ENCODE measurements around the gene HABP2. TPM values are rescaled to one million over a fixed set of nuclear protein-coding genes. Genes with fewer than 3 reads are reported as not detected.

Gene HABP2
- total RNA-seq, 4 donors from 2014 or later = under 0.01 to 0.09 TPM; not detected in 2

DNA sequence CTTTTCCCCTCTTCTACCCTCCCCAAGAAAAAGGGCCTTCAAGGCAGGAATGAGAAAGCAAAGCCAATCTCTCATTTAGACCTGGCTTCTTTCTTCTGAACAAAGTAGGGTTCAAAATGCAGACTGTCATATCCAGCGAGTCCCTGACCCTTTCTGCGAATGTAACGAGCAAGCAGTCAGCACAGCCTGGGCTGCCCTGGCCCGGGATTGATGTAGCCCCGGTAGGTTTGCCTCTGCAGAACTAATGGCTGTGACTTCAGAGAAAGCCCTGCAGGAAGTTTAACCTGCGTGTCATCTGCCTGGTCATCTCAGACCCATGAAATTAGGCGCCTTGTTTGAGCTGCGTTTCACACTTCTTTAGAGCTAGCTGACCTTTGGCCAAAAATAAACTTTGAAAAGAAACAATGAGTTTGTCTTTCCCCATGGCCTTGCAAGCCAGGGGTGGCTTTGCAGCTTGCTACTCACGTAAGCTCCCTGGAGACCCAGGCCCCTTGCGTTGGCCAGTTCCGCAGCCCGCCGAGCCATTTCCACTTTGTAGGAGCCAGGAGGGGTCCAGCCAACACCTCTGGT lies 36.4 kb downstream of the HABP2 start:
- Histone ChIP-seq H3K36me3 (no peaks in the 10 kb centered on the region), H3K9me3 (no peaks in the 10 kb centered on the region), H3K27me3 (peaks cover 0 to 3% (median 0%) of the 10 kb centered on the region in 4 donors), H3K4me1 (no peaks in the 10 kb centered on the region), H3K27ac (no peak overlapping the region), H3K4me3 (no peak overlapping the region)
- intact Hi-C loops (cut with DNase I) = no loop called here
- no peak for TF ChIP-seq POLR2A (IDR thresholded peaks at IDR 0.05)
- TF ChIP-seq, protein P1, sequence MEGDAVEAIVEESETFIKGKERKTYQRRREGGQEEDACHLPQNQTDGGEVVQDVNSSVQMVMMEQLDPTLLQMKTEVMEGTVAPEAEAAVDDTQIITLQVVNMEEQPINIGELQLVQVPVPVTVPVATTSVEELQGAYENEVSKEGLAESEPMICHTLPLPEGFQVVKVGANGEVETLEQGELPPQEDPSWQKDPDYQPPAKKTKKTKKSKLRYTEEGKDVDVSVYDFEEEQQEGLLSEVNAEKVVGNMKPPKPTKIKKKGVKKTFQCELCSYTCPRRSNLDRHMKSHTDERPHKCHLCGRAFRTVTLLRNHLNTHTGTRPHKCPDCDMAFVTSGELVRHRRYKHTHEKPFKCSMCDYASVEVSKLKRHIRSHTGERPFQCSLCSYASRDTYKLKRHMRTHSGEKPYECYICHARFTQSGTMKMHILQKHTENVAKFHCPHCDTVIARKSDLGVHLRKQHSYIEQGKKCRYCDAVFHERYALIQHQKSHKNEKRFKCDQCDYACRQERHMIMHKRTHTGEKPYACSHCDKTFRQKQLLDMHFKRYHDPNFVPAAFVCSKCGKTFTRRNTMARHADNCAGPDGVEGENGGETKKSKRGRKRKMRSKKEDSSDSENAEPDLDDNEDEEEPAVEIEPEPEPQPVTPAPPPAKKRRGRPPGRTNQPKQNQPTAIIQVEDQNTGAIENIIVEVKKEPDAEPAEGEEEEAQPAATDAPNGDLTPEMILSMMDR (IDR thresholded peaks at IDR 0.05) = no peak
- DNase-seq = no peak
- 86 to 92% methylated on average over 5 to 13 of the region's 13 CpGs for WGBS, 2 donors

DNA sequence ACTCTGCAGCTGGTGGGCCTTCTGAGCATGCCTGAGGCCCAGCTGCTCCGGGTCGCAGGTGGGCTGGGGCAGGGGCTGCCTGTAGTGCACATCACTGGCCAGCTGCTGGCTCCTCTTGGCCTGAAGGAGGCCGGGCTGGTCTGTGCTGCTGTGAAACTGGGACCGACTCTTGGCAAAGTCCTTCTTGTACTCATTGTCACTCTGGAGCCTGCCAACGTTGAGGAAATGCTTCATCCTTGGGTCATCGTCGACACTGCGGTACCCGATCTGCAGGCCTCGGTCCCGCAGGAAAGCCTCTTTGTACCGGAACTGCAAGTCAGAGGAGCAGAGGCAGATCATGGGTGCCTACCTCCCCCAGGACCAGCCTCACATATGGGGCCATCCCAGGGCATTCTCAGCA lies 37.7 kb downstream of the HABP2 start:
- intact Hi-C loops (cut with DNase I) = no loop called here
- TF ChIP-seq, protein P1 (IDR thresholded peaks at IDR 0.05) = no peak
- no peak for TF ChIP-seq POLR2A (IDR thresholded peaks at IDR 0.05)
- no peak for DNase-seq

GRCh38 chr10:113592380-113592779 lies 39.5 kb downstream of the HABP2 start:
- Histone ChIP-seq H3K9me3 (no peaks in the 10 kb centered on the region), H3K4me1 (no peaks in the 10 kb centered on the region), H3K4me3 (no peak overlapping the region), H3K36me3 (no peaks in the 10 kb centered on the region), H3K27ac (no peak overlapping the region), H3K27me3 (peaks cover 0 to 8% (median 0%) of the 10 kb centered on the region in 4 donors)
- no peak for TF ChIP-seq POLR2A (IDR thresholded peaks at IDR 0.05)
- TF ChIP-seq, protein P1 (IDR thresholded peaks at IDR 0.05) = no peak
- no peak for DNase-seq
- intact Hi-C loops (cut with DNase I) = no loop called here
- WGBS, 2 donors = 80 to 82% methylated on average over 6 to 7 of the region's 8 CpGs

More for the DNA sequence above, 37.7 kb downstream of the HABP2 start:
- 78 to 87% methylated on average over 4 to 12 of the region's 12 CpGs for WGBS, 2 donors
- H3K27me3 ChIP-seq = peaks cover 0 to 8% (median 0%) of the 10 kb centered on the region in 4 donors
- no peaks in the 10 kb centered on the region for H3K4me1 ChIP-seq
- no peaks in the 10 kb centered on the region for H3K9me3 ChIP-seq
- no peaks in the 10 kb centered on the region for H3K36me3 ChIP-seq
- no peak overlapping the region for H3K27ac ChIP-seq
- H3K4me3 ChIP-seq = no peak overlapping the region

- Histone ChIP-seq H3K27ac (no peak overlapping the region), H3K27me3 (peaks cover 0 to 17% (median 0%) of the 10 kb centered on the region in 4 donors), H3K4me3 (no peak overlapping the region), H3K36me3 (no peaks in the 10 kb centered on the region), H3K9me3 (no peaks in the 10 kb centered on the region), H3K4me1 (no peaks in the 10 kb centered on the region)
- intact Hi-C loops (cut with DNase I) = no loop called here
- TF ChIP-seq, protein P1 (IDR thresholded peaks at IDR 0.05) = no peak
- WGBS, 2 donors = 62 to 68% methylated on average over 6 of the region's 13 CpGs
- DNase-seq = no peak
Measured at GRCh38 chr10:113594652-113595051, 41.8 kb downstream of the HABP2 start.

DNA sequence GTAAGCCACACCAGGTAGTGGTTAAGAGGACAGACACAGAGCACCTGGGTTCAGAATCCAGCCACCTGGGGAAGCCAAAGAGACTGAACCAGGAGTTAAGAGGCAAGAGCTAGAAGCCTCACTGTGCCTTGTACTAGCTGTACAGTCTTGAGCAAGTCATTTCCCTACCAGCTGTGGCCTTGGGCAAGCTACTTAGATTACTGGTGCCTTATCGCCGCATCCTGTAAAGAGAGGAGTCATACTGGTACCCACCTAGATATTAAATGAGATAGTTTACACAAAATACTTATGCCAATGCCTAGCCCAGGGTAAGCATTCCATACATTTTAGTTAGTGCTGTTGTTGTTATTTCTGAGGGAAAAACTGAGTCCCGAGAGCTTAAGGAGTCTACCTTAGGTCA lies 47.7 kb downstream of the HABP2 start:
- no peaks in the 10 kb centered on the region for H3K9me3 ChIP-seq
- H3K4me3 ChIP-seq = no peak overlapping the region
- no peak for TF ChIP-seq POLR2A (IDR thresholded peaks at IDR 0.05)
- TF ChIP-seq, protein P1 (IDR thresholded peaks at IDR 0.05) = no peak
- no peaks in the 10 kb centered on the region for H3K36me3 ChIP-seq
- H3K4me1 ChIP-seq = no peaks in the 10 kb centered on the region
- WGBS, 2 donors = 53 to 95% methylated on average over 2 to 3 of the region's 3 CpGs
- intact Hi-C loops (cut with DNase I) = no loop called here
- H3K27ac ChIP-seq = no peak overlapping the region
- peaks cover 0 to 21% (median 0%) of the 10 kb centered on the region in 4 donors for H3K27me3 ChIP-seq
- DNase-seq = no peak
